HG03135 (cell line): ENCODE results near the gene PPFIA1.
"Not testable (repeated sequence)": the region's sequence is repeated elsewhere in the genome, so short reads cannot be mapped to it uniquely, and the experiment has no call there.

Experiments
- ATAC-seq: cut with Tn5 transposase; IDR thresholded peaks from one replicate; pipeline ENCODE4 v1.9.1; 2021; ENCODE audit warnings: mild to moderate bottlenecking, moderate library complexity; ENCODE audit not compliant: unreplicated experiment

PPFIA1 gene

GRCh38 chr11:70295166-70295565, 24.7 kb downstream of the PPFIA1 start:
- not testable (repeated sequence) for ATAC-seq

- ATAC-seq: no peak
These were observed 26.2 kb downstream of the PPFIA1 start for GRCh38 chr11:70296681-70297080.

- no peak for ATAC-seq
These were observed 26.9 kb downstream of the PPFIA1 start for GRCh38 chr11:70297341-70297740.

GRCh38 chr11:70298243-70298915, 27.9 kb downstream of the PPFIA1 start:
- ATAC-seq: no peak

- no peak for ATAC-seq
These were observed 29.1 kb downstream of the PPFIA1 start for GRCh38 chr11:70299636-70300035.

GRCh38 chr11:70301191-70301590, 30.7 kb downstream of the PPFIA1 start:
- ATAC-seq: no peak

- no peak for ATAC-seq
These were observed 31.4 kb downstream of the PPFIA1 start for GRCh38 chr11:70301721-70302418.

GRCh38 chr11:70302419-70302752, 31.9 kb downstream of the PPFIA1 start:
- no peak for ATAC-seq

GRCh38 chr11:70303070-70303469, 32.6 kb downstream of the PPFIA1 start:
- ATAC-seq: no peak

- ATAC-seq: no peak
These were observed 33.7 kb downstream of the PPFIA1 start for GRCh38 chr11:70304208-70304603.

- no peak for ATAC-seq
These were observed 35.0 kb downstream of the PPFIA1 start for GRCh38 chr11:70305501-70305900.

GRCh38 chr11:70306586-70307033, 36.1 kb downstream of the PPFIA1 start:
- no peak for ATAC-seq

GRCh38 chr11:70307176-70307575, 36.7 kb downstream of the PPFIA1 start:
- ATAC-seq: no peak

GRCh38 chr11:70311616-70312015, 41.1 kb downstream of the PPFIA1 start:
- ATAC-seq: no peak

- ATAC-seq: no peak
These were observed 42.2 kb downstream of the PPFIA1 start for GRCh38 chr11:70312401-70313357.

- no peak for ATAC-seq
These were observed 43.5 kb downstream of the PPFIA1 start for GRCh38 chr11:70313945-70314344.

GRCh38 chr11:70314730-70315129, 44.2 kb downstream of the PPFIA1 start:
- ATAC-seq: no peak

GRCh38 chr11:70315716-70316115, 45.2 kb downstream of the PPFIA1 start:
- no peak for ATAC-seq

- no peak for ATAC-seq
These were observed 47.3 kb downstream of the PPFIA1 start for GRCh38 chr11:70317581-70318305.

- ATAC-seq: no peak
These were observed 49.0 kb downstream of the PPFIA1 start for GRCh38 chr11:70319396-70320076.
